NCI-H2171 treated with DMSO at 0.1 percent for 48 hours (cell line): ENCODE results near the gene OSBP2.
"Not testable (repeated sequence)": the region's sequence is repeated elsewhere in the genome, so short reads cannot be mapped to it uniquely, and the experiment has no call there.

Source experiments
- DNase-seq: peaks from one replicate; lab custom pipeline; 2025; lab: John Stamatoyannopoulos, UW

Gene OSBP2

GRCh38 chr22:30718491-30718890, 23.8 kb downstream of the OSBP2 start:
- DNase-seq, result no peak

GRCh38 chr22:30718938-30719337, 24.3 kb downstream of the OSBP2 start:
- no peak for DNase-seq

DNA sequence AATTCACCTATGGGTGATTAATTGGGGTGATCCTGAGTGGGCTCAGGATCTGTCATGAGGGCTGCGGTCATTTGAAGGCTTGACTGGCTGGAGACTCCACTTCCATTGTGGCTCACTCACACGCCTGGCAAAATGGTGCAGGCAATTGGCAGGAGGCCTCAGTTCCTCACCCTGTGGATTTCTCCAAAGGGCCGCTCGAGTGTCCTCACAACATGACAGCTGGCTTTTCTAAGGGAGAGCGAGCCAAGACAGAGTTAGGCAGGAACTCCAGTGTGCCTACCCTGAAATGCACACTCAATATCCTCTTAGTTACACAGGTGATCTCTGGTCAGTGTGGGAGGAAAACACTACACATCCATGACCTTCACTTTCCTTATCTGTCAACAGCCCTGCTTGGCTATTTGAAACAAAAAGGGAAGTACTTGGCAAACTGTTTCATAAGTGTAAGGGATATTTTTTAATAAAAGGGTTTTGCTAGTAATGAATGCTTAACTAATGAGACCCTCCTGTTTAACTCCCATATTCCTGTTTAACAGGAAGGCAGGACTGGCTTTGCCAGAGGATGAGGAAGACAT, 25.7 kb downstream of the OSBP2 start:
- DNase-seq, result no peak

DNA sequence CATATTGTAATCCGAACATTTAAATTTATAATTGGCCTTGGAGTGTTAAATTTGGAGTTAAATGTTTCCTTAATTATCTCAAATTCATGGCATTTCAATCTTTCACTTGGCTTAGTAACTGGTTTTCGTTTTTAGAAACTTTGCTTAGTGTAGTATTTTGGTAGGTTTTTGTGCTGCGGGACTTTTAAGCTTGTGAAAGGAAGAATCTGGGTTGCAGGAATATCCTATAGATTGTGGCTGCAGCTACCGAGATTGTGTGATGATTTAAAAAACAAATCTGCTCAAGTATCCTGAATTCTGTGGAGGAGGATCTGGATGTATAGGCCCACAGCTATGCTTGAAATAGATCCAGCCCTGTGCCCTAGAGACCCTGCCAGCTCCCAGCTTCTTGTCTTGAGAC, 27.1 kb downstream of the OSBP2 start:
- DNase-seq, result no peak

- DNase-seq, result no peak
Measured at GRCh38 chr22:30728826-30729225, 34.2 kb downstream of the OSBP2 start.

DNA sequence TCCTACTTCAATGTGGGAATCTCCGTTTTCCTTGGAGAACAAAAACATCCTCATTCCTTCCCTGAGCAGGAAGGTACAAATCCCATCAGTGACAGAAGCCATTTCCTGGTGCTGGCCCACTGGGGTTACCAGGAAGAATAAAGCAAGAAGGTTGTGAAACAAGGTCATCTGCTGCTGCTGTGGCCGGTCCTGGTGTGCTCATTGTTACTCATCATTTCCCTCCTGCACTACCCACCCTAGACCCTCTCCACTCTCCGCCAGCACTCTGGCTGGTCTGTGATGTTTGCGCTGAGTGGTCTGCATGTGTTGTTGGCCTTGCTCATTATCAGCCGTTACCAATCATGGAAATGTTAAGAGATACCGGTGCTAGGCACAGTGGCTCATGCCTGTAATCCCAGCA, 37.0 kb downstream of the OSBP2 start:
- no peak for DNase-seq

DNA sequence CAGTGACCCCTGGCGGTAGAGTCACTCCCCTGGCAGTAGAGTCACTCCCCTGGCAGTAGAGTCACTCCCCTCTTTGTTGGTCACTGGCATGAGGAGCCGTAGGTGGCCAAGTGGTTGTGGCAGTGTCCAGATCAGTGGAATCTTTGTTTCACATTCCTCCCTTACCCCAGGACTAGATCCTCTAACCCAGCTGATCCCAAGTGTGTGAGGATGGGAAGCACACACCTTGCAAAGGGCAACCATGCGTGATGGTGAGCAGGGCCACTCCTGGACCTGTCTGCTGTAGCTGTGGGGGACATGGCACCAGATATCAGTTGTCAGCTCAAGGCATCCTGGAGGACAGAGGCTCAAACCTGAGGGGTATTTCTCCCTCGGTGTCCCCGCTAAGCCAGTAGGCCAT, 37.8 kb downstream of the OSBP2 start:
- DNase-seq, result no peak

DNA sequence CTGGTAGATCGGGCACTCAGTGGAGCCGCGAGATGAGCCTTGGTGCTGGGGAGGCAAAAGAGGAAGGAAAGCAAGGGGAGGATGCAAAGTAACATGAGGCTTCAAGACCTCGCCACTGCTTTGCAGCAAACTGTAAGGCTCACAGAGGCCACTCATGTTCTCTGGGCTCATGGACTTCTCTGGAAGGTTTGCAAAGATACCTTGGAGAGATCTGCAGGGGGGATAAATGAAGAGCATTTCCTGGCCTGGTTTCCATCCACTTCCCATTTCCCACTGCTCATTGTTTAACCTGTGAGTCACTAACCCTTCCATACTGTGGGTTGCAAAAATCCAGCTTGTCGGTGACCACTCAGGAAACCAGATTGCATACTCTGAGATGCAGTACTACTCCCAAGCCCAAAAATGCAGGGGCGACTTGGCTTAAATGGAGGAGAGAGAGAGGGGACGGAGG, 38.5 kb downstream of the OSBP2 start:
- no peak for DNase-seq

DNA sequence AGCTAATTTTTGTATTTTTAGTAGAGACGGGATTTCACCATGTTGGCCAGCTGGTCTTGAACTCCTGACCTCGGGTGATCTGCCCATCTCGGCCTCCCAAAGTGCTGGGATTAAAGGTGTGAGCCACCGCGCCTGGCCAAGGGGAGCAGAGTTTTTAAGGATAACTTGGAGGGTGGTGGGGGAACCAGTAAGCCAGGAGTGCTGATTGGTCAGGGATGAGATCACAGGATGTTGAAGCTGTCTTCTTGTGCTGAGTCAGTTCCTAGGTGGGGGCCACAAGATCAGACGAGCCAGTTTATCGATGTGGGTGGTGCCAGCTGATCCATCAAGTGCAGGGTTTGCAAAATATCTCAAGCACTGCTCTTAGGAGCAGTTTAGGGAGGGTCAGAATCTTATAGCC, 45.3 kb downstream of the OSBP2 start:
- not testable (repeated sequence) for DNase-seq

DNA sequence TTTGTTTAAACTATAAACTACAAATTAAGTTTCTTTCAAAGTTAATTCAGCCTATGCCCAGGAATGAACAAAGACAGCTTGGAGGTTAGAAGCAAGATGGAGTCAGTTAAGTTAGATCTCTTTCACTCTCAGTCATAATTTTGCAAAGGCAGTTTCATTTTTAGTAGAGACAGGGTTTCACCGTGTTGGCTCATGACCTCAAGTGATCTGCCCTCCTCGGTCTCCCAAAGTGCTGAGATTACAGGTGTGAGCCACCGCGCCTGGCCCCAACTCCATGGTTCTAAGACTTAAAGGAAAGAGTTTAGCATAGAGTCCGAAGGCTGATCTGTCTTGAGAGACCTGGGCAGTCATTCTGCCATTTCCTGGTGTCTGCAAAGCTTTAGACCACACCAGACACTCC, 45.8 kb downstream of the OSBP2 start:
- not testable (repeated sequence) for DNase-seq

DNA sequence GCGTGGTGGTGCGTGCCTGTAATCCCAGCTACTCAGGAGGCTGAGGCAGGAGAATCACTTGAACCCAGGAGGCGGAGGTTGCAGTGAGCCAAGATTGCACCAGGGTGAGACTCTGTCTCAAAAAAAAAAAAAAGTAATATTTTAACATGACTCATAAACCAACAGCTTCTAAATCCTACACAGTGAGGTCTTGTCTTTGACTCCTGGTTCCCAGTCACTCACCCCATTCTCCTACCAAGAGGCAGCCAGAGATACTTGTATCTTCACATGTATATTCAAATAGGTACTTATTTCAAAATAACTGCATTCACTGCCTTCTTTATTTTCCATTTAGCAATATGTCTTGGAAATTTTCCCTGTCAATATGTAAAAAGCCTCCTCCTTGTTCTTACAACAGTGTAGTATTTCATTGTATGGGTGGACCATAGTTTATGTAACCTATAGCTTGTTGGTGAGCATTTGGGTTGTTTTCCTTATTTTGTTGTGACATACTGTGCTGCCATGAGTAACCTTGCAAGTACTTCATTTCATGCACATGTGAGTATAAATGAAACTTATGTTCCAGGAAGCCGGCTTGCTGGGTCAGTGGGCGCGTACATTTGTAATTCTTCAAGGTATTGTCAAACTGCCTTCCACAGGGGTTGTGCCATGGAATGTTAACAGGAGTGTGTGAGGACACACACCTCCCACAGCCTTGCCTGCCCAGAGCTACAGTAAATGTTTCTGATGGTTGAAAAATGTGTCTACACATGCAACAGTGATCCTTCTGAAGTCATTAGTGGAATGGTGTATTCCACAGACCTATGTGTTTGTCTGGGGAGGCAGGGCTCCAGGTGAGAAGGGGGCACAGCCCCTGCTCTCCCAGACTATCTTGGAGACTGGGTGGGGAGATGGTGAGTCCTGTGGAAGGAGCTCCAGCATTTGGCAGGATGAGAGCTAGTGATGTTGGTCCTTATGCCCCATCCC, 47.9 kb downstream of the OSBP2 start:
- DNase-seq, result no peak

DNA sequence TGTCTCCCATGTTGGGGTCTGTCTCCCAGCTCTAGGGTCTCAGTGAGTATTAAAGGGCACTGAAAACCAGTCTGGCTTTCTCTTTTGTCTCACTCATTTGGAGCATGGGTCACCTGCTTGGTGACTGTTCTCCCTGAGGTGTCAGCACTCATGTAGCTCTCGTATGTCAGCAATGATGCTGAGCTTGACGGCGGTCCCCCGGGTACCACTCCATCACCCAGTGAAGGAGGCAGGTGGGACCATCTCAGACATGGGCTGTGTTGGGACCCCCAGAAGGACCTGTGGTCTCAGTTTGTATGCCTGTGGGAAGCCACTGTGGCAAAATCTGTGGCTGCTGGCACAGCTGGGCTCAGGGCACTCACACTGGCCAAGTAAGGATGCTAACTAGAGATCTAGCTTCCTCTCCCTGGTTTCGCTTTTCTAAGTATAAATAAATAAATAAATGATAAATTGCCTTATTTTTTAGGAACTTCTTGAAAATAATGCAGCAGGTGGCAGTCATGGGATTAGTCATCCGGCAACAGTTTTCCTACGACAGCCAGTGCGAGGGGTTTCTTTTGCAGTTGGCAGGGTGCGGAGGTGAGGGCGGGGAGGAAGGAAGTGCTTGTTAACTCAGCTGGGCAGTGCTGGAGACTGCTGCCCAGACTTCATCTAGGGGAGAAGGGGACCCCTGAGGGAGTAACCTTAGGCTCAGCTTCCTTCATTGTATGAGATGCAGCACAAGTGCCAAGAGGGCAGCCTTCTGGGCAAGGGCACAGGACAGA, 48.8 kb downstream of the OSBP2 start:
- no peak for DNase-seq

GRCh38 chr22:30744224-30744623, 49.5 kb downstream of the OSBP2 start:
- no peak for DNase-seq

GRCh38 chr22:30747493-30747892, 52.8 kb downstream of the OSBP2 start:
- DNase-seq, result no peak

- no peak for DNase-seq
Measured at GRCh38 chr22:30749272-30749671, 54.6 kb downstream of the OSBP2 start.

- no peak for DNase-seq
Measured at GRCh38 chr22:30749849-30750248, 55.2 kb downstream of the OSBP2 start.

DNA sequence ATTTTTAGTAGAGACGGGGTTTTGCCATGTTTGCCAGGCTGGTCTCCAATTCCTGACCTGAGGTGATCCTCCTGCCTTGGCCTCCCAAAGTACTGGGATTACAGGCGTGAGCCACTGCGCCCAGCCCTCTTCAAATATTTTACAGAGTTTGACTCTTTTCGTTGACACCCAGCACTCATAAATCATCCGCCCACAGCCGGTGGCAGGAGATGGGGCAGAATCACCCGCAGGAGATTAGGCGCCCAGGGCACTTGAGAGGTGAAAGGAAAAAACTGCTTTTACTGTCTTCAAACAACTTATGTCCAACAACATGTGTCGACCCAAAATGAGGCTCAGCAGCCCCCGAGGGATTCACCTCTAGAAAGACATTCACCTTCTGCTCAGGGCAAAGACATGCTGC, 56.9 kb downstream of the OSBP2 start:
- peak; percentile 27 for DNase-seq

DNA sequence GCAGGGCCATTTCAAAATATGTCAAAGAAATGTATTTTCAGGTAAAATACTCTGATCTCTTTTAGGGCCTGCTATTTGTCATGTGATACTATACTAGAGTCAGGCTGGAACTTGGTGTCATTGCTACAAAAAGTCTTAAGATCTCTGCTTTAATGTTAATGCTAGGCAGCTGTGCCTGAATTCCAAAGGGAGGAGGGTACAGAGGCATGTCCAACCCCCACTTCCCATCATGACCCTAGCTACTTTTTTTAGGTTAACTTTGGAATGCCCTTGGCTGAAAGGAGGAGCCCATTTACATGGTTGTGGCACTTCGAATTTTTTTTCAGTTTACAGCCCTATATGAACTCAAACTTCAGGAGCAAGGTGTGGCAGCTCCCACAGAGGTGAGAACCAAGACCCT, 58.1 kb downstream of the OSBP2 start:
- no peak for DNase-seq

GRCh38 chr22:30753701-30754100, 59.0 kb downstream of the OSBP2 start:
- DNase-seq, result no peak

DNA sequence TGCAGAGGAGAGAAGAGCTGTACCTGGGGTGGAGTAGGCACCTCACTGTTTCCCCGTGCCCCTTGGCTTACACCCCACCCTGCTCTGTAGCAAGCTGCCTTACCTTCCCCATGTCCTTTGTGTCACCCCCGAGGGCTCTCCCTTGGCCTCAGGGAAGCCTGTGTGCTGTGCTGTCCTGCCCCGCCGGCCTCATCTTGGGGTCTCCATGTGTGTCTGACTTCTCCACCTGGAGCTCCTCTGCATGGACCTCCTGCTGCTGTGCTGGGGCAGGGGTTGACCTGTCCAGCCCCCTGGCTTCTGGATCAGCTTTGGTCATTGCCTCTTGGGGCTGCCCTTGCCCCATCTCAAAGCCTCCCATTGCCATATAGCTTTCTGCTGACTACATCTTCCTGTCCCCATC, 59.8 kb downstream of the OSBP2 start:
- no peak for DNase-seq

- peak; percentile 75 for DNase-seq
Measured at GRCh38 chr22:30754971-30755758, 60.5 kb downstream of the OSBP2 start.

DNA sequence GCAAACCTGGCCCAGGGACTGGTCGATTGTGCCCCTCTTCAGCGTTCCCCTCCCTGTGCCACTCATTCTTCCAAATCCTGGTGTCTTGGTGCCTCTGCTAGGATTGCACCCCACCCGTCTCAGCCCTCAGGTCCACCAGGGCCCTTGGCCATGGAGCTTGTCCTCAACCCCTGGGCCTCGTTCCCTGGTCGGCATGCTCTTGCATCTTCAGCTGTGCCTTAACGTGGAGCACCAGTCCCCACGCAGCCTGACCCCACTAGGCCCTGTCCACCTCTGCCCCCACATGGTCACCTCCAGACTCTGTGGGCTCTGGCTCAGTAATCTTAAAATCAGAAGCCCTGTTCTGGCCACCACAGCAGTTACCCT, 61.1 kb downstream of the OSBP2 start:
- no peak for DNase-seq
